GM15510 (cell line): ENCODE results near the gene SLCO2A1.

Experiments
- POLR2A ChIP-seq: IDR thresholded peaks from 3 replicates; pipeline ENCODE4 v1.6.1; 2011; ENCODE audit warnings: borderline replicate concordance; ENCODE audit not compliant: insufficient read length; ENCODE audit errors: extremely low read depth

The SLCO2A1 gene

DNA sequence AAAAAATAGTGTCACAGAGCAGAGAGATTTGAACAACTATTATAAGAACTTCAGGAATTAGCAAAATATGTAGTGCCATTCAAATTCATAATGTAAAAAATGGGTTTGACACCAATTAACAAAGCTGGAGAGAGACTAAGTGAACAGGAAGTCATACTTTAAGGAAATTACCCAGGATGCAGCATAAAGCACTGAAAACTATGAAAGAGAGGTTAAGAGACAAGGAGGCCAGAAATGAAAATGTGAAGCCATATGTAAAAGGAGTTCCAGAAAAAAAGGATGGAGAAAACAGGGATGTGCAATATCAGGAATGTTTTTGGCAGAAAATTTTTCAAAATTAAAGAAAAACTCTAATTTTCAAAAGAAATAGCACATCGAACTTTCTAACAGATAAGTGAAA, 57.6 kb downstream of the SLCO2A1 start:
- TF ChIP-seq POLR2A = no peak

DNA sequence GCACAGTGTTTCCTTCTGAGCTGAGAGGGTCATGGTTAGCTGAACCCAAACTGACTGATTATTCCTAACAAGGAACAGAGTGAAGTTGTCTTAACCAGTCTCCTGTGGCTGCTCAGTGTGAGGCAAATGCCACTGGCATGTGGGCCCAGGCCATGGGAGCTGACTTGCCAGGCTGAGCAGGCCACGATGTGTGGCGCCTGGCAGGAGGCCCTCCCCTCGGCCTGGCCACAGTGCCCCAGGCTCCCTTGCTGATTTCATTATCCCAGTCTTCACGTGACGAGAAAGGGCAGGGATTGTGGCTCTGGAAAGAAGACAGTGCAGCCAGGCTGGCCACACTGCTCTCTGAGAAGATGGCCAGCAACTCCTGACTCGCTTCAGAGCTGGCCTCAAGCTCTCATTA, 58.8 kb downstream of the SLCO2A1 start:
- TF ChIP-seq POLR2A = no peak

DNA sequence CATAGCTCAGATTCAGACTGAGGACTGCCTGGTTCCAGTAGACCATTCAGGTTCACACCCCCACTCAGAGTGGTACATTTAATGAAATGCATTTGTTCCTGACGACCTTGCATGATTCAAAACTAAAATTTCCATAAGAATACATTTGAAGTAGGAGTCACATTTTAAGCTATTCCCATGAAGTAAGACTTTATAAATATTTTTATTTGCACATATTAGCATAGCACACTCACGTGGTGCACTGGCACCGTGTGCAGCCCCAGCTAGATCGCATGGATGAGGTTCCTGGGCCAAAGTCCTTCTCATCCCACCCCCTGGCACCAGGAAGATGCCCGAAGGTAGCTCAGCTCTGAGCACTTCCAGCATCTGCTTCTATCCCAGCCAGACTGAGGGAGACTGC, 59.4 kb downstream of the SLCO2A1 start:
- no peak for TF ChIP-seq POLR2A

DNA sequence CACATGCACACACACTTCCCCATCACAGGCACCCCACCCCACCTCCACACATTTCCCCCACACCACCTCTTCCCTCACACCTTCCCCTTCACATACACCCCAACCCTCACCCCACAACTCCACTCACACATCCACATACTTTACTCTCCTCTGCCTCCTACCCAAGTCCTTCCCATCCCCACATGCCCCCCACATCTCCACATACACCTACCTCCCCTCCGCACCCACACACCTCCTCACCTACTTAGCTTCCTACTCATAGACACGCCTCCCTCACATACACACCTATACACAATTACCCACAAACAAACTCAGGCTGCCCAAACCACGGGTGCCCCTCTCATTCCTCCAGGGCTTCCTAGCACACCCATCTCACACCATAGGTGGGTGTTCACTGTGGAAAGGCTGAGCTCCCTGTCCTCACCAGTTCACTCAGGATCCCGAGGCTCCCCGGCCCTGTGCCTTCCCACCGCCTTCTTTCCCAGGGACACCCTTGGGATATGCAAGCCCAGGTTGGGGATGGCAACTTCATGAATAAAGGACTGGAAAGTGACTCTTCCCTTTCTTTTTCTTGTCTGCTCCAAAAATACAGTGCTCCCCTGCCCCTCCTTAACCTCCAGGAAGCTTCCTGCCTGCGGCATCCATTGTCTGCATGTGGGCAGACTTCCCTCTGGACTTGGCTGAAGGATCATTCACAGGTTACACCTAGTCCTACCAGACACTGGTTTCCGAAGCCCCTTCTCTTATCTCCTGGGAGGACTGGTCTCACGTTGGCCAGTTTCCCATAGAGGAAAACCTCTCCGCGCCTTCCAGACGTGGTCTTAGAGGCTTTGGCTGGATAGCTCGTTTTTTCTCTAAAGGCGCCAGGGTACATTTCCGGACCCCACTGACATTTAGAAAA, 61.5 kb downstream of the SLCO2A1 start:
- TF ChIP-seq POLR2A = no peak

DNA sequence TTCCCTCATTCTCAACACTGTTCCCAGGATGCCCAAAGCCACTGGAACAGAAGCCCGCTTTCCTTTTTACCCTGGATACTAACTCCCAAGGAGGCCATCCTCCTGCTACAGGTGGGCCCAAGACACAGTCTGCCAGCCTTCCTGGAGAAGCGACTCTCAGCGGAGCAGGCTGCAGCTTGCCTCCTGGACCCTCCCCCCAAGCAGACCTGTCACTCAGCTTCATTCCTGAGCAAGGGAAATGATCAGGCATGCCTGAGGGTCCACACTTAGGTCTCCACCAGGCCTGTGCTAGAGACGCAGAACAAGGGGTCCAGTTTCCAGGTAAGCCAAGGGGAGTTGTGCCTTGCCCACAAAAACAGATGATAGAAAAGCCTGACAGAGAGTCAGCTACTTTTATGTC, 62.8 kb downstream of the SLCO2A1 start:
- no peak for TF ChIP-seq POLR2A

DNA sequence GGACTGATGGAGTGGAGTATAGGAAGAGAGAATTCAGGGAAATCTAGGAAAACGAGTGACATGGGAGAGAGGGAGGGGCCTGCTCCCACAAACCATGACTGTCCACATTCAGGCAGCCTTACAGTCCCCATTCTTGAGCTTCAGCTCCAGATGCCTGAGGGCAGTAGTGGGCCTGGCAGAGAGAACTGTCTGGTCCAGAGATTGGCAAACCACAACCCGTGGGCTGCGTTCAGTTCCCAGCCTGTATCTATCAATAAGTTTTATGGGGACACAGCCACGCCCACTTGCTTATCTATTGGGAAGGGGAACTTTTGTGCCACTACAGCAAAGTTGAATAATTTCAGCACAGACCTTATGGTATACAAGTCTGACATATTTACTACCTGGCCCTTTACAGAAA, 63.8 kb downstream of the SLCO2A1 start:
- no peak for TF ChIP-seq POLR2A

DNA sequence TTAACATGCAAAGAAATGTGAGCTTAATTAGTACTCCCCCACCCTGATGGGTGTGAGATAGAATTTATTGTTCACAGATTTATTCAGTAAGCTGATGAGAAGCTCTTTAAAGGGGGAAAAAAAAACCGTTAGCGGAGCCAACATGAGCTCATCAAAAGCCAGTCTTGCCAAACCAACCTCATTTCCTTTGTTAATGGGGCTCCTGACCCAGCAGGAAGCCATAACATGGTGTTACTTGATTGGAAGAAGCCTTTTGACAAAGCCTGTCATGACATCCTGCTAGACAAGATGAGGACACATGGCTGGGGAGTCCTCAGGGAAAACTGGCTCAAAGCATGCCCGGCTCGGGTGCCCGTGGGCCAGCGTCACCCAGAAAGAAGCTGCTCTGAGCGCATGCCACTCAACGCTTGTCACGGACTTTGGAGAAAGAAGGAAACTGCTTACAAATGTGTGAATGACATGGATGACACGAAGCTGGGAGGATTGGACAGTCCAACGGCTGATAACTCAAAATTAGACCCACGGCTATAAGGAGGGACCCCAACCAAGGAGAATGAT, 64.6 kb downstream of the SLCO2A1 start:
- no peak for TF ChIP-seq POLR2A

DNA sequence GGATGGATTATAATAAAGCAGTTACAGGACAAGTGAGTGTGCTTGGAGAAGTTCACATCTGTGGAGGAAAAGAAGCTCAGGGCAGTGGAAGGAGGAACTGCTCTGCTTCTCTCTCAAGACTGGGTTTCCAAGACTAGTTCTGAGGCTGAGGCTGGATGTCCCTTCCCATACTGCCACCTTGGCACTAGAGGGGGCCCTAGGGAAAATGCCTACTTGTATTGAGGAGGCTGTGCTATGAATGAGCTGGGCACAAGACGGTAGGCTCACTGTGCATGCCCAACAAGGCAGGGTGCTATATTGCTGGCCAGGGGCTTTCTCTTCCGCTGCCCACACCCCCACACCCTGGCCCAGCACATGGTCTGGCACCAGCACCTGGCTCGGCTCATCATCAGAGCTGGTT, 65.2 kb downstream of the SLCO2A1 start:
- no peak for TF ChIP-seq POLR2A

DNA sequence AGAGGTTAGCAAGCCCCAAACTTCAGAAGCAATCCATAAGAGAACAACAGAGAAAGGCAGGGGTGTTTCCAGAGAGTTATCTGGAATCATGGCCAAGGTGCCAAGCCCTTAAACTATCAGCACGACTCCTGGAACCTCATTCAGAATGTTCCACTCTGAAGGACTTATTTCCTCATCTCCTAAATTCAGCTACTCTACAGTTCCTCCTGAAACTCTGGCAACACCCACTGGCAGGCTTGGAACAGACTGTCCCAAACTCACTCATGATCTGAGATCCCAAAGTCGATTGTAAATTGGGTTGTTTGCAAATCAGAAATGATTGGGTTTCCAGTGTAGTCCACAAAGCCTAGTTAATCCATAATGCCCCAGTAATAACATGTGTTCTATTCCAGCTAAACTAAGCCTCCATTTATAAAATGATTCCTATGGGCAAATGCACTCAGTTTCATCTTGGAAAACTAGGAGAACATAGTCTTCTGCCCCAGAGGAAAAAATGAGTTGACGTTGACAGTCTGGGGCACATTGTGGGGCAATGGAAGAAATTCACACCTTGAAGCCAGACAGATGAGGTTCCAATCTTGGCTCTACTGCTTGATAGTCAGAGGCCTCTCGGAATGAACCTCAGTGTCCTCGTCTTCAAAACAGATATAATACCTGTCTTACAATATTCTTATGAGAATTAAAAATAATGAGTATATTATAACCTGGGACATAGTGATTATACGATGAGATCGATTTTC, 65.9 kb downstream of the SLCO2A1 start:
- no peak for TF ChIP-seq POLR2A

DNA sequence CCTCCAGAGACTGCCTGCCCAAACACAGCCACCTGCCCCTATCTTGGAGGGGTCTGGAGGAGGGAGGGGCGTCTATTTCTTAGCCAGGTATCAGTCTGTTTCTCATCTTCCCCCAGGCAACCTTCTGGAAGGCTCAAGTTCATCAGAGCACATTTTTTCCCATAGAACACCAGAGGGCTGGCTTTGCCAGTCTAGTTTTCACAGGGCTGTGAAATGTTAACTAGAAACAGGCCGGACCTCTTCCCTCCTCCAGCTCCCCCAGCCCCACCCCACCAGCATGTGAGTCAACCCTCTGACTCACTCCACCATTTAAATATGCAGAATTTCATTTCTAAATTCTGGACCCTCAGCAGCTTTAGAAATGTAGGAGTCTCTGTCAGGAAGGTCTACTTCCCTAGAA, 66.9 kb downstream of the SLCO2A1 start:
- TF ChIP-seq POLR2A = no peak

DNA sequence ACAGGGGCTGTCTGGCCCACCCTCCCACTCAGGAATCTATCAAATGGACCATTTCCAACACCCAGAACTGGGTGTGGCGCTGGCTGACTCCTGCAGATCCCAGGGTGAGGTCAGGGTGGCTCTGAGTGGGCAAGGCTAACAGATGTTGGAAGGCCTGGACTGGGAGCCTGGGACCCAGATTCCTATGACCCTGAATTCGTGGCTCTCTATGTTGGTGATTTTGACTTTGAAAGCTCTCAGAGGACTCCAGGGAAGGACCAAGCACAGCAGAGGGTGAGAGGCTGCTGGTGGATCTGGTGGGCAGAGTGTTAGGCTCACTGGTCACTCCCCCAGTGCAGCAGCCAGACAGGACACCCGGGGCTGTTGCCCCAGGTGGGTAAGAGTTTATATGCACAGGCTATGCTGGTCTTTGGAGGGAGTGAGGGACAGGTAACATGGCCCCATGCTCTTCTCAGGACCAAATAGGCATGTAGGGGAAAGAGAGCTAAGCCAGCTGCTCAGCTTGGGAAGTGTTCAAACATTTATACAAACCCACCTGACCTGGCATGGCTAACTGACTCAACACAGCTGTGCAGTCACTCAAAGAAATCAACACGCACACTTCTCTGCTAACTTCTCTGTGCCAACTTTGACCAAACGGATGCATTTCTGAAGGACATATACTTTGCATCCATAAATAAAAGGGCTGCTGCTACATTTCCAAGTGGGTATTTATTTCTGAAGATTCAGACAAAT, 71.5 kb downstream of the SLCO2A1 start:
- TF ChIP-seq POLR2A = no peak

DNA sequence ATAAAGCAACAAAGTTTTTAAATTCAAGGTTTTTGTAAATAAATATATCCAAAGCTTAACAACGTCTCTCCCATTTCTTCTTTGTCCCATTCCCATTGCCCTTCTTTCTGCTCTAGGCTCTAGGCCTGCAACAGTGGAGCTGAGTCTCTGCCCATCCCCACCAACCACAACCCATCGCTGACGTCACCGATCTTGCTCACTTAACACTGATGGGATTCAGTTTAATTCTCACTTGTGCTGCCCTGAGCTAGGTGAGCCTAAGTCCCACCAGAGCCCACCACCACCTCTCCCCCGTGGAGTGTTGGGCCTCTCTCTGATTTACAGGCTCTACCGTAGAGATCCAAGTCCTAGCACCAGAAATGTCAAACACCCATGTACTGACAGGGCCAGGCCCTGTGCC, 72.7 kb downstream of the SLCO2A1 start:
- TF ChIP-seq POLR2A = no peak

DNA sequence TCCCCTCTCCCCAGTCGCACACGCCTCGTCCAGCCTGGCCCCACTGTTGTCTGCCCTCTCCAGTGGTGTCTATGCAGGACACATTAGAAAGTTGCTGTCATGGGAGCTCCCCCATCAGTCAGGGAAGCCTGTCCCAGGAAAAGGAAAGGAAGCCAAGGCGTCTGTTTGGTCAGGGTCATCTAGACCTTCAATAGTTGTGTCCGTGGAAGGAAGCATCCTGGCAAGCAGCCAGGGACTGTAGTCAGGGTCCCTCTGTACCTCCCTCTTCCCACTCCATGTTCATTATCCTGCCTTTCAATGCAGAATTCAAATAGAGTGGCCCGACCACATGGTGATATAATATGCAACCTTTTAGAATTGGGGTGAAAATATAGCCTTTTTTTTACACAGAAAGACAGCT, 73.4 kb downstream of the SLCO2A1 start:
- no peak for TF ChIP-seq POLR2A

DNA sequence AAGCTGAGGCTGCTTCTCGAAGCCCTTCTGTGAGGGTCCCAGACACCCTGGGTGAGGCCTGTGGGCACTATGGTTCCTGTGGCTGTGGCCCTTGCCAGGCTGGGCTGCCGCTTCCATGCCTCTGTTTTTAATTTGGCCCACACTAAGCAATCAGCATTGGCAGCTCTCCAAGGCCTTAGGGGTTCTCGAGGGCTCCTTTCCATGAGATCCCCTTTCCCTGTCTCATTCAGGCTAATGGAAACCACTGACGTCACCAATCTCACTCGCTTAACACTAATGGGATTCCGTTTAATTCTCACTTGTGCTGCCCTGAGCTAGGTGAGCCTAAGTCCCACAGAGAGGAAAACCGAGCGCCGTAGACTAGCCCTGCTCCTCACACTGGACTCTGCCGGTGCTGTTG, 73.8 kb downstream of the SLCO2A1 start:
- no peak for TF ChIP-seq POLR2A

DNA sequence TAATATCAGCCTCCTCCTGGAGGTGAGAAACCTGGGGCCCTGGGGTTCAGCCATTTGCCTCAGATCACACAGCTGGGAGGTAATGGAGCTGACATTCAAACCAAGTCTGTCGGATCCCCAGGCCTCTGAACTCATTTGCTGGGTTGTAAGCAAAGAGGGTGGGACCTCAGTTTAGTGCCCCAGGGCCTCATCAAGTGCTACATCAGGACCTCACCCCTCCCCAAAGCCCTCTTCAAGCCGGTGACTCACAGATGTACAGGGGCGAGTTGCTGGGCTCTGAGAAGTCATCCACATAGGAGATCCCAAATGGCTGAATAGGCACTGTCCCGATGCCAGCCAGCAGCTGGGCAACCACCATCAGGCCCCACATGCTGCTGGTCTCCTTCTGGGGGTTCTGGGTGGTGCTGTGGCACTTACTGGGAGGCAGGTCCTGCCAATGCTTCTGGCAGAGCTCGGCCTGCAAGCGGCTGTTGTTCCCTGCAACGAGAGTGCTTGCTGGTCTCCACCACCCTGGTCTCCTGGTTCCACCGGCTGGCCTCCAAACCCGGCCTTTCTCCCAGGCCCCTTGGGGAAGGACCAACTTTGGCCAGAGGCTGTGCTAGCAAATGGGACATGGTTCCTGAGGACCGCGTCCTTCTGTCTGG, 74.9 kb downstream of the SLCO2A1 start:
- no peak for TF ChIP-seq POLR2A

DNA sequence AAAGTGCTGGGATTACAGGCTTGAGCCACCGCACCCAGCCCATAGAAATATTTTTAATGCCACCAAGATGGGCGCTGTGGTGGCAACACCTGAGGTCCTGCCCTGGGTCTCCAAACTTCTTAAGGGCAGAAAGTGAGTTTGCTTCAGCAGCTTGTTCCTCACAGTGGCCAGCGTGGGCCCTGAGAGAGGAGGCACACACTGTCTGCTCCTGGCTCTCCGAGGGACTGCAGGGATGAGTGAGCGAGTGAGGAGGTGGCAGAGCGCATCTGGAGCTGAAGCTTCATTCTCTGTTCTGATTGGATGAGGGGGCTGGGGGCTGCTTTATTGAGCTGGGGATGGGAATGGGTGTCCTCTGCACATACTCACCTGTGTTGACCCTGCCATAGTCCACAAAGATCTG, 76.4 kb downstream of the SLCO2A1 start:
- TF ChIP-seq POLR2A = no peak

DNA sequence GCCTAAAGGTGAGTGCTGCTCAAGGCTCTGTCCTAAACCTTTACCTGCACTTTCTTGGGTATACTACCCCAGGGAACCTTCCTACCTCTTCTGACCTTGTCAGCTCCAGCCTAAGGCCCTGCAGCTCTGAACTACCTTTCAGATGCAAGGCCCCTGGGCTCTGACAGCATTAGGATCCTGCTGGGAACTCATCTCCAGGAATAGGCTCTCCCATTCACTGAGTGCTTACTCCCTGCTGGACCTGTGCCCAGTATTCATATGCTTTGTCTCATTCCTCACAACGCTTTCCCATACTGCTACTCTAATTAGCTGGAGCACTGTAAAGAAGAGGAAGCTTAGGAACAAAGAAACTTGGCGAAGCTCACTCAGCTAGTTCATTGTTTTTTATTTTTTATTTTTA, 80.3 kb downstream of the SLCO2A1 start:
- no peak for TF ChIP-seq POLR2A
